ENCODE results near the gene PEX14. TPM values are rescaled to one million over a fixed set of nuclear protein-coding genes. Genes with fewer than 3 reads are reported as not detected.

Gene PEX14
- total and polyA plus RNA-seq, 9 of the 15 experiments (the other 6 are each of a cell fraction or from before 2014, with no cell fraction given) = 2.6 to 45.7 (median 22.7) TPM

DNA sequence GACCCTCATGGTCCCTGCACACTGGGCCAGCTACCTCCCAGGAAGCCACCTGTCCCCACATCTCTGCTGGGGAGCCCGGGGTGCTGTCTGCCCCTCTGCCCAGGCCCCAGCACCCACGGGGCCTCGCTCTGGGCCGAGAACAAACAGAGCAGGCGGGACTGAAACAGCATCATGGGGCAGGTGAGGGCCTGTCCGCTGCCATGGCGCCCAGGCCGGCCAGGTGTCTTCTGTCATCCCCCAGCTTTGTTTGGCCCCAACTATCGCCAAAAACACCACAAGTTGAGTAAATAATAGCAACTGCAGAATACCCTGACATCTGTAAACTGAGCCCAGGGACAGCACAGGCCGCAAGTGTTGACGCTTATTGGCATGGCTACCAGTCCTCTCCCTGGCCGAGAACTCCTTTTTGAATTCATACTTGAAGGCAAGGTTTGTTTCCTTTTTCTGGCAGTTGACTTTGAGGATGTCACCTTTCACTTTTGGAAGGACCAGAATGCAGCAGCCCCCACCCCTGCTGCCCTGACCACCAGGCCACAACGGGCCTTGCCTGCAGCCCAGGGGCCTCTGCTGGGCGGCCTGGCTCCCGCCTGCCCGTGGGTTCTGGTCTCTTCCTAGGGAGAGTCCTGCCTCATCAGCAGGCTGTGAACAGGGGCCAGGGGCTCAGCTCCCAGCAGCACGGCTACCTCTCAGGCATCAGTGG is 169.0 kb downstream of the PEX14 start:
- no TSS peak for BruUV-seq (replicated peaks)
- Histone ChIP-seq H3K9me3 (replicated peaks; ENCODE audit: control insufficient read depth, insufficient read depth, low read depth, low read length) (no peaks in the 10 kb centered on the region), H4K20me1 (replicated peaks; ENCODE audit: control insufficient read depth, insufficient read depth, low read length) (peaks cover 19% of the 10 kb centered on the region), H3K4me1 (replicated peaks in 1 of 2; ENCODE audit: control insufficient read depth in 2 of 2, insufficient read depth in 2 of 2, low read length in 2 of 2) (peaks cover 0 to 68% of the 10 kb centered on the region in 2 experiments; a peak in 3 of 5 replicates), H3K9me1 (ENCODE audit: control insufficient read depth, insufficient read depth, low read length) (no peaks in the 10 kb centered on the region), H3K27ac (ENCODE audit: extremely low read depth, low read depth, low read length) (no peak overlapping the region), H3K4me2 (ENCODE audit: insufficient read depth, low read length) (no peak overlapping the region), H3K4me3 (no peak overlapping the region), H3K36me3 (ENCODE audit: control insufficient read depth, insufficient read depth, low read length) (no peaks in the 10 kb centered on the region), H3K9ac (ENCODE audit: insufficient read depth in 1 of 2, low read depth in 2 of 2, low read length in 2 of 2) (no peak overlapping the region), H3K79me2 (ENCODE audit: control insufficient read depth, insufficient read depth, low read length) (no peaks in the 10 kb centered on the region), H2AFZ (ENCODE audit: low read depth, low read length) (no peak overlapping the region), H3K27me3 (ENCODE audit: control insufficient read depth in 2 of 2, insufficient read depth in 2 of 2, low read length in 2 of 2) (peaks cover 18 to 56% of the 10 kb centered on the region in 2 experiments; a peak in 4 of 5 replicates)
- TF ChIP-seq TARDBP (IDR thresholded peaks at IDR 0.05) (no peak), IRF1 (CRISPR knock-in tag; IDR thresholded peaks at IDR 0.05; ENCODE audit: borderline replicate concordance) (no peak)
- TF ChIP-seq, protein P1, sequence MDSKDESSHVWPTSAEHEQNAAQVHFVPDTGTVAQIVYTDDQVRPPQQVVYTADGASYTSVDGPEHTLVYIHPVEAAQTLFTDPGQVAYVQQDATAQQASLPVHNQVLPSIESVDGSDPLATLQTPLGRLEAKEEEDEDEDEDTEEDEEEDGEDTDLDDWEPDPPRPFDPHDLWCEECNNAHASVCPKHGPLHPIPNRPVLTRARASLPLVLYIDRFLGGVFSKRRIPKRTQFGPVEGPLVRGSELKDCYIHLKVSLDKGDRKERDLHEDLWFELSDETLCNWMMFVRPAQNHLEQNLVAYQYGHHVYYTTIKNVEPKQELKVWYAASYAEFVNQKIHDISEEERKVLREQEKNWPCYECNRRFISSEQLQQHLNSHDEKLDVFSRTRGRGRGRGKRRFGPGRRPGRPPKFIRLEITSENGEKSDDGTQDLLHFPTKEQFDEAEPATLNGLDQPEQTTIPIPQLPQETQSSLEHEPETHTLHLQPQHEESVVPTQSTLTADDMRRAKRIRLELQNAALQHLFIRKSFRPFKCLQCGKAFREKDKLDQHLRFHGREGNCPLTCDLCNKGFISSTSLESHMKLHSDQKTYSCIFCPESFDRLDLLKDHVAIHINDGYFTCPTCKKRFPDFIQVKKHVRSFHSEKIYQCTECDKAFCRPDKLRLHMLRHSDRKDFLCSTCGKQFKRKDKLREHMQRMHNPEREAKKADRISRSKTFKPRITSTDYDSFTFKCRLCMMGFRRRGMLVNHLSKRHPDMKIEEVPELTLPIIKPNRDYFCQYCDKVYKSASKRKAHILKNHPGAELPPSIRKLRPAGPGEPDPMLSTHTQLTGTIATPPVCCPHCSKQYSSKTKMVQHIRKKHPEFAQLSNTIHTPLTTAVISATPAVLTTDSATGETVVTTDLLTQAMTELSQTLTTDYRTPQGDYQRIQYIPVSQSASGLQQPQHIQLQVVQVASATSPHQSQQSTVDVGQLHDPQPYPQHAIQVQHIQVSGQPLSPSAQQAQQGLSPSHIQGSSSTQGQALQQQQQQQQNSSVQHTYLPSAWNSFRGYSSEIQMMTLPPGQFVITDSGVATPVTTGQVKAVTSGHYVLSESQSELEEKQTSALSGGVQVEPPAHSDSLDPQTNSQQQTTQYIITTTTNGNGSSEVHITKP (IDR thresholded peaks at IDR 0.05; ENCODE audit: partially characterized antibody) = no peak
- 20% methylated on average over 17 of the region's 17 CpGs for WGBS (ENCODE audit: insufficient coverage, low coverage, missing lambda C conversion rate)
- intact Hi-C loops (cut with micrococcal nuclease) (no loop called here), in situ Hi-C loops (cut with MboI) (no loop called here)
- FAIRE-seq (no peak), DNase-seq (ENCODE audit: extremely low read depth in 1 of 4, low spot score in 3 of 4) (no peak), ATAC-seq (no peak)
- POLR2A ChIA-PET = interaction anchor here (0.7 to 1.5 kb wide), 3 partner anchors 9 to 185 kb away, joined by 3 to 6 read pairs (median 4); no protein-coding TSS in a partner anchor
- CTCF ChIA-PET (ENCODE audit: low intra/inter-chr PET ratio) = no interaction called here
